Activated CD8-positive, alpha-beta T cell treated with anti-CD3 and anti-CD28 coated beads, Interleukin-2, amount 10 ng/mL, durations not matched to agents 7 days and 5 days (primary cell): Measurements from ENCODE around the gene IFITM2. TPM values are rescaled to one million over a fixed set of nuclear protein-coding genes. Genes with fewer than 3 reads are reported as not detected.
A peak's percentile ranks its signal among the peaks of the same experiment; 100 is the strongest.

Experiments used
- ATAC-seq: fragments of 150-1000 bp; cut with Tn5 transposase; one replicate; pipeline ENCODE4 v1.10.0; 2021; ENCODE audit warnings: moderate library complexity
- CTCF ChIA-PET: fragments of 350-600 bp; sonication (Branson Sonifier 250); formaldehyde crosslinking; loops from one replicate; lab custom pipeline; 2021; ENCODE audit warnings: antibody characterized with exemption; lab: Charles Lee
- POLR2A ChIA-PET: fragments of 350-600 bp; sonication (Branson Sonifier 250); formaldehyde crosslinking; loops from one replicate; lab custom pipeline; 2021; ENCODE audit warnings: antibody characterized with exemption; lab: Charles Lee
- DNase-seq: peaks from one replicate; pipeline ENCODE4 v3.0.0-alpha.2; 2020
- H3K27ac Mint-ChIP-seq: one replicate; pipeline ENCODE4 v1.8.0; 2021; ENCODE audit warnings: mild to moderate bottlenecking, mixed read lengths
- H3K27me3 Mint-ChIP-seq: one replicate; pipeline ENCODE4 v1.8.0; 2021; ENCODE audit warnings: low read depth, mixed read lengths
- H3K36me3 Mint-ChIP-seq: one replicate; pipeline ENCODE4 v1.8.0; 2021; ENCODE audit warnings: low read depth, mixed read lengths
- H3K4me1 Mint-ChIP-seq: one replicate; pipeline ENCODE4 v1.8.0; 2021; ENCODE audit warnings: low read depth, mixed read lengths
- H3K4me3 Mint-ChIP-seq: one replicate; pipeline ENCODE4 v1.8.0; 2021; ENCODE audit warnings: mild to moderate bottlenecking, mixed read lengths
- H3K9me3 Mint-ChIP-seq: one replicate; pipeline ENCODE4 v1.8.0; 2022; ENCODE audit warnings: mixed read lengths; ENCODE audit not compliant: insufficient read depth
- total RNA-seq, 2 experiments: library from RNA; stranded (reverse); gene quantifications; one replicate each; pipeline ENCODE4 v1.2.3, GENCODE V29; 2021

IFITM2 gene
- total RNA-seq, 2 experiments from 2014 or later: 2,197 to 2,304 TPM

DNA sequence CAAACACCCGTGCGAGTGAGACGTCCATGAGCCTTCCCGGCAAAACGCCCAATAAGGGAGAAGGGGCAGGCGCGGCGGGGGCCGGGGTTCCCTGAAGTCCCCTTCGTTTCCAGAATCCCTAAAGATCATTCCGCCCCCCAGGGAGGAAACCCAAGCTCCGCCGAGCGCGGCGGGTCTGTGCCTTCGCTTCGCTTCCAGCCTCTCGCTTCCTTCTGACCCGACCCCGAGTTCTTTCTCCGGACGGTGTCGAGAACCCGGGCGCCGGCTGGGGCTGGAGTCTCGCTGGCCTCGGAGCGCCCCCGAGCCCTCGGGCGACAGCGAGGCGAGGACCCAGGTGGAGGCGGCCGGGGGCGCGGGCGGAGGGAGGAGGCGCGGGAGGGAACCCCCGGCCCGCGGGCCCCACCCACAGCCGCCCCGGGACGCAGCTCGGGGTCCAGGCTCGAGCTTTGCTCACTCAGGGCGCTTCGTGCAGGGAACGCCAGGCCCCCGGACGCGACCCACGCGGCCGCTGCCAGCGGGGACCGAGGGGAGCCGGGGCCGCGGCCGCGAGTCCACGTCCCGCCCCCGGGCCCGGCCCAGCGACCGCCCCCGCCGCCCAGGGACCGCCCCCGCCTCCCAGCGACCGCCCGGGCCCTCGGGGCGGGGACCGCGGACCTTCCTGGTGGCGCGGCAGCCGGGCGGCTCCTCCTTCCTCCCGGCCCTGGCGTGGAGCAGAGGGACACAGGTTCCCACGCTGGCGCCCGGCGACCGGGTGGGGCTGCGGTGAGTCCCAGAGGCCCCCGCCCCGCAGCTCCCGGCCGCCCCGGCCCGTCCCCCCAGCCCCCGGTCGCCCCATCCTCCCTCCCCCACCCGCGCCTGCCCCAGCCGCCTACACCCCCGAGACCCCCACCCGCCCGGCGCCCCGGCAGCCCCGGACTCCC is 18.9 kb upstream of the IFITM2 start, which contains the start of gene PGGHG:
PGGHG (plus strand) TSS at position 649 of the 920 bp plus-strand sequence. CDS start 691 bp downstream, outside the sequence.
- H3K4me1 Mint-ChIP-seq: peaks cover 61% of the 10 kb centered on the region
- H3K27ac Mint-ChIP-seq: peak within 1 kb of the TSS; percentile 97
- H3K9me3 Mint-ChIP-seq: no peaks in the 10 kb centered on the region
- peaks cover 69% of the 10 kb centered on the region for H3K36me3 Mint-ChIP-seq
- ATAC-seq (peak; percentile 51), DNase-seq (peak; percentile 80)
- ChIA-PET POLR2A (interaction anchor here (0.6 to 10.0 kb wide), 20 partner anchors 8 to 119 kb away, joined by 3 to 97 read pairs (median 8); partner anchors contain the start of genes BET1L, IFITM1, IFITM2 and IFITM5), CTCF (interaction anchor here (1.0 to 7.1 kb wide), 9 partner anchors 10 to 39 kb away, joined by 3 to 76 read pairs (median 5); partner anchors contain the start of gene NLRP6)
- H3K27me3 Mint-ChIP-seq: peaks cover 2% of the 10 kb centered on the region
- H3K4me3 Mint-ChIP-seq: peak within 1 kb of the TSS; percentile 94

DNA sequence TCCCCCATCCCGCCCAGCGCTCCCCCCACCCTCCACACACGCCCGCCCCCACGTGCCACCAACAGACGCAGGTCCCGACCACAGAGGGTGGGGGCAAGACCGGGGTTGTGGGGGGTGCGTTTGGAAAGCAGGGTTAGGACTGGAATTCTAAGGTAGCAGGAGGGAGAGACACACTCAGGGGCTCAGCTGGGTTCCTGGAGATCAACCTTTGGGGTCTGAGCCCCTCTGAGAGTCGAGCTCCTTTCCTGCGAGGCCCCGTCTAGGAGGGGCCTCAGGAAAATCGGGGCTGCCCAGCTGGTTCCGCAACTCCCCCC is 18.3 kb upstream of the IFITM2 start:
- CTCF ChIA-PET: interaction anchor here (1.0 to 7.1 kb wide), 5 partner anchors 16 to 39 kb away, joined by 3 to 76 read pairs (median 5); no protein-coding TSS in a partner anchor
- H3K4me3 Mint-ChIP-seq: peak overlapping the region; percentile 88
- DNase-seq (peak; percentile 65), ATAC-seq (peak; percentile 0)
- peak overlapping the region; percentile 93 for H3K27ac Mint-ChIP-seq
- no peaks in the 10 kb centered on the region for H3K9me3 Mint-ChIP-seq
- H3K4me1 Mint-ChIP-seq: peaks cover 66% of the 10 kb centered on the region
- POLR2A ChIA-PET: interaction anchor here (0.6 to 10.0 kb wide), 12 partner anchors 9 to 72 kb away, joined by 3 to 97 read pairs (median 27); partner anchors contain the start of genes IFITM1, IFITM2, IFITM5 and NLRP6
- H3K27me3 Mint-ChIP-seq: peaks cover 2% of the 10 kb centered on the region
- peaks cover 71% of the 10 kb centered on the region for H3K36me3 Mint-ChIP-seq

DNA sequence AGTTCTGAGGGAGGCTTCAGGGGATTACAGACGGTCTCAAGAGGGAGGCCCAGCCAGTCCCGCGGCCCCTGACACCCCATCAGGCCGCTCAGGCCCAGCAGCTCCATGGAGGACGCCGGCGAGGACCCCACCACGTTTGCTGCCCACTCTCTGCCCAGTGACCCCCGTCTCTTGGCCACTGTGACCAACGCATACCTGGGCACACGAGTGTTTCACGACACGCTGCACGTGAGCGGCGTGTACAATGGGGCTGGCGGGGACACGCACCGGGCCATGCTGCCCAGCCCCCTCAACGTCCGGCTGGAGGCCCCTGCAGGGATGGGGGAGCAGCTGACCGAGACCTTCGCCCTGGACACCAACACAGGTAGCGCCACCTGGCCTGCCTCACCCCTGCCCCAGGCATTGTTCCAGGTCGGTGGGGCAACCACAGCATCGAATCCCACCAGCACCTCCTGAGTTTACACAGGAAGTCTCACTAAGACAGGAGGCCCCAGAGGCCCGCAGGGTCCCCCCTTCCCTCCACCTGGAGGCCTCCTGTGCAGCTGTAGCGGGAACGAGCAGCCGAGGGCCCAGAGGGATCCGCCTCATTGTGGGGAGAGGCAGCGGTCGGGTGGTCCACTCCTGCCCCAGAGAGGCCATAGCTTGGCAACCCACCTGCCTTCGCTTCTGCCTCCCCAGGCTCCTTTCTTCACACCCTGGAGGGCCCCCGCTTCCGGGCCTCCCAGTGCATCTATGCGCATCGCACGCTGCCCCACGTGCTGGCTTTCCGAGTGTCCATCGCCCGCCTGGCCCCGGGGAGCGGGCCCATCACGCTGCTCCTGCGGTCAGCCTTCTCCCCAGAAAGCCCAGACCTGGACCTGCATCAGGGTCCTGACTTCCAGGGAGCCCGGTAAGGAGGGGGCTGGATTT is 17.6 kb upstream of the IFITM2 start:
- peaks cover 71% of the 10 kb centered on the region for H3K4me1 Mint-ChIP-seq
- peak; percentile 54 for DNase-seq
- peak overlapping the region; percentile 88 for H3K4me3 Mint-ChIP-seq
- peak overlapping the region; percentile 93 for H3K27ac Mint-ChIP-seq
- peaks cover 73% of the 10 kb centered on the region for H3K36me3 Mint-ChIP-seq
- no peaks in the 10 kb centered on the region for H3K9me3 Mint-ChIP-seq
- H3K27me3 Mint-ChIP-seq: peaks cover 2% of the 10 kb centered on the region
- ChIA-PET CTCF (interaction anchor here (0.8 to 7.1 kb wide), 7 partner anchors 16 to 75 kb away, joined by 3 to 76 read pairs (median 3); no protein-coding TSS in a partner anchor), POLR2A (interaction anchor here (0.6 to 10.0 kb wide), 12 partner anchors 9 to 72 kb away, joined by 3 to 97 read pairs (median 27); partner anchors contain the start of genes IFITM1, IFITM2, IFITM5 and NLRP6)
- ATAC-seq: peak; percentile 5

DNA sequence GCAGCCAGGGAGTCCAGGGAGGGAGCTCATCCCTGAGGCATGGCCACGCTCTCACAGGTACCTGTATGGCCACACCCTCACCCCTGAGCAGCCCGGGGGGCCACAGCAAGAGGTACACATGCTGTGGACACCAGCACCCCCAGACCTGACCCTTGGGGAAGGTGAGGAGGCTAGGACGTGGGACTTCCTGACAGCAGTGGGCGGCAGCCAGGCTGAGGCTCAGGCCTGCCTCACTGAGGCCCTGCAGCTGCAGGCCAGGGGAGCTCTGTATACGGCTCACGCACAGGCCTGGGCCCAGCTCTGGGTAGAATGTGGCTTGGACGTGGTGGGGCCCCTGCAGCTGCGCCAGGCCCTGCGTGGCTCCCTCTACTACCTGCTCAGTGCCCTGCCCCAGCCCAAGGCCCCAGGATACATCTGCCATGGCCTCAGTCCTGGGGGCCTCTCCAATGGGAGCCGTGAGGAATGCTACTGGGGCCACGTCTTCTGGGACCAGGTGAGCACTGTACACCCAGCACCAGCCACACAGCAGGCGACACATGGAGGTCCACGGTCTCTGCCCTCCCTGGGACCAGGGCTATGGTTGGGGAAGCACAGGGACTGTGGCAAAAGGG is 16.9 kb upstream of the IFITM2 start:
- peak overlapping the region; percentile 93 for H3K27ac Mint-ChIP-seq
- H3K27me3 Mint-ChIP-seq: peaks cover 2% of the 10 kb centered on the region
- peaks cover 71% of the 10 kb centered on the region for H3K4me1 Mint-ChIP-seq
- ChIA-PET POLR2A (interaction anchor here (0.6 to 10.0 kb wide), 8 partner anchors 9 to 64 kb away, joined by 3 to 97 read pairs (median 38); partner anchors contain the start of genes IFITM1, IFITM2, IFITM5 and NLRP6), CTCF (interaction anchor here (0.8 to 7.1 kb wide), 5 partner anchors 15 to 74 kb away, joined by 3 to 76 read pairs (median 5); no protein-coding TSS in a partner anchor)
- H3K36me3 Mint-ChIP-seq: peaks cover 73% of the 10 kb centered on the region
- DNase-seq (peak; percentile 28), ATAC-seq (no peak)
- H3K4me3 Mint-ChIP-seq: peak overlapping the region; percentile 88
- no peaks in the 10 kb centered on the region for H3K9me3 Mint-ChIP-seq

DNA sequence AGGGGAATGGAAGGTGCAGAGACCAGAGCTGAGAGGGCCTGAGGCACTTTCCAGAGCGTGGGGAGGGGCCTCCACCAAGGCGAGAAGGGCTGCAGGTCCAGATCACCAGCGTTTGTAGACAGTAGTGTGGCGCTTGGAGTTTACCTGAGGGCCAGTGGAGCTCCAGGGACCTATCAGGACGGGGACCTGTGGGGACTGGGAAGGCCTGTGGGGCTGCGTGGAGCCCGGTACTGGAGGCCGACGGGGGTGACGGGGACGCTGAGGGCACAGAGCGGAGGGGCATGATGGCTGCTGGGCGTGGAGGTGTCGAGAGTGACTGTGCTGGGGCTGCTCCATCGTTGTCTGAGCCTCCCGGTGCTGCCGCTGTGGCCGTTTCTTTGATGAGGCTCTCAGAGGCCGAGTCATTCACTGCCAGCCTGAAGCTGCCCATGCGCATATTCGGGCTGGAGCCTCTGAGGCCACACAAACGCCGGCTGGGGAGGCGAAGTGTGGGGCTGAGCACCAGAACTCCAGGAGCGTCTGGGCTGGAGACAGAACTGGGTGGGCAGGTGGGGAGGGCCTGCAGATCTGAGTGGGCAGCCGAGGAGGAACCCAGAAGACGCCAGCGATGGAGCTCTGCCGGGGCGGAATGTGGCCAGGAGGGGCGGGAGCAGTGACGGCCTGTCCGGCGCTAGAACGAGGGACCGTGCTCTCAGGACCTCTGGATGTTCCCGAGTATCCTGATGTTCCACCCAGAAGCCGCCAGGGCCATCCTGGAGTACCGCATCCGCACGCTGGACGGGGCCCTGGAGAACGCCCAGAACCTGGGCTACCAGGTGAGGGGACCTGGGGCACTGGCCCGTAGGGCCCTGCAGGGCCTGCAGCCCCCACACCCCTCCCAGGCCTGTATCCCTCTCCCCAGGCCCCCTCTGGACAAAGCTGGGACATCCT is 16.1 kb upstream of the IFITM2 start:
- H3K27me3 Mint-ChIP-seq: peaks cover 2% of the 10 kb centered on the region
- DNase-seq (no peak), ATAC-seq (no peak)
- peak overlapping the region; percentile 93 for H3K27ac Mint-ChIP-seq
- H3K4me1 Mint-ChIP-seq: peaks cover 70% of the 10 kb centered on the region
- no peaks in the 10 kb centered on the region for H3K9me3 Mint-ChIP-seq
- H3K36me3 Mint-ChIP-seq: peaks cover 75% of the 10 kb centered on the region
- CTCF ChIA-PET: interaction anchor here (1.0 to 7.1 kb wide), 2 partner anchors 18 to 42 kb away, joined by 3 to 76 read pairs; no protein-coding TSS in a partner anchor
- H3K4me3 Mint-ChIP-seq: peak overlapping the region; percentile 88
- POLR2A ChIA-PET: interaction anchor here (1.5 to 10.0 kb wide), 7 partner anchors 8 to 41 kb away, joined by 5 to 97 read pairs (median 41); partner anchors contain the start of genes IFITM1, IFITM5 and NLRP6

DNA sequence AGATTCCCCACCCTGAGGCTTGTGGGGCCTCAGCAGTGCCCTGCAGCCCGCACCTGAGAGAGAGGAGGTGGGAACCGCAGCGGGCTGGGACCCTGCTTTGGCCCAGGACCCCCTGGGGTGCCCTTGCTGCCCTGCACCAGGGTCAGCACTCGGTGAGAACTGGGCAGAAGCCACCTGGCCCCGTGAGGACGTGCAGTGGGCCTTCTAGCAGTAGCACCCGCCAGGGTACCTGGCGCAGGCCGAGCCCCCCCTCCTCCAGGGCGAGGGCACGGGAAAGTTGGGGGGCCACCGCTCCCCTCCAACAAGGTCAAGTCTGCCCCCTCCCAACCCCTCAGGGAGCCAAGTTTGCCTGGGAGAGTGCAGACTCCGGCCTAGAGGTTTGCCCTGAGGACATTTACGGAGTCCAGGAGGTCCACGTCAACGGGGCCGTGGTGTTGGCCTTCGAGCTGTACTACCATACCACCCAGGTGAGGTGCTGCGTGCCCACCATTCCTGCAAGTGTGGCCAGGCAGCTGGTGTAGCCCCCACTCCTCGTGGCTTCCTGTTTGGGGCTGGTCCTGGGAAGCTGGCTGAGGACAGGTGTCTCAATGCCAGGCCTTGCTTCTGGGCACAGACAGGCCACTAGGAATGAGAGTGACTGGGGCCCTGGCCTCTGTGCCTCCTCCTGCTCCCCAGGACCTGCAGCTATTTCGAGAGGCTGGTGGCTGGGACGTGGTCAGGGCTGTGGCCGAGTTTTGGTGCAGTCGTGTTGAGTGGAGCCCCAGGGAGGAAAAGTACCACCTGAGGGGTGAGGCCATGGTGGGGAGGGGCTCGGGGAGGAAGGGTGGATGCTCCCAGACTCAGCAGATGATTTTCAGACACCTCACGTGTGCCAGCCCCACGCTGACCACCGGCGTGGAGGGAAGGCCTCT is 15.2 kb upstream of the IFITM2 start:
- ATAC-seq (no peak), DNase-seq (no peak)
- peaks cover 77% of the 10 kb centered on the region for H3K36me3 Mint-ChIP-seq
- POLR2A ChIA-PET: interaction anchor here (1.0 to 10.0 kb wide), 5 partner anchors 7 to 42 kb away, joined by 3 to 97 read pairs (median 41); partner anchors contain the start of genes IFITM5 and NLRP6
- peaks cover 72% of the 10 kb centered on the region for H3K4me1 Mint-ChIP-seq
- peak overlapping the region; percentile 88 for H3K4me3 Mint-ChIP-seq
- CTCF ChIA-PET: interaction anchor here (7.1 kb wide), 1 partner anchor 43 kb away, joined by 76 read pairs; no protein-coding TSS in a partner anchor
- H3K9me3 Mint-ChIP-seq: no peaks in the 10 kb centered on the region
- no peaks in the 10 kb centered on the region for H3K27me3 Mint-ChIP-seq
- H3K27ac Mint-ChIP-seq: peak overlapping the region; percentile 77

DNA sequence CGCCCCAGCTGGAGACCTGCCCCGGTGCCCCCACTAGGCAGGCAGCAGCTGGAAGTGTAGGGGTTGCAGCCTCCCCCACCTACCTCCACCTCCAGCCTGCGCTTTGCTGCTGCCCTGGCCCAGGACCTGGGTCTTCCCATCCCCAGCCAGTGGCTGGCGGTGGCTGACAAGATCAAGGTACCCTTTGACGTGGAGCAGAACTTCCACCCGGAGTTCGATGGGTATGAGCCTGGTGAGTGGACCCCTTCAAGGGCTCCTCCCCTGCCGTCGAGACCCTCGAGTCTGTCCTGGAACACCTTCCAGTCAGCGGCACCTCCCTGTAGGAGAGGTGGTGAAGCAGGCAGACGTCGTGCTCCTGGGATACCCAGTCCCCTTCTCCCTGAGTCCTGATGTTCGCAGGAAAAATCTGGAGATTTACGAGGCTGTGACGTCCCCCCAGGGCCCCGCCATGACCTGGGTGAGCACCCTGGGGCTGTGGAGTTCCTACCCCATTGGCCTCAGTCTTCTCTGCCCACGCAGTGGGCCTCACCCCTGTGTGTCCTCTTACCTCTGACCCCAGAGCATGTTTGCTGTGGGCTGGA is 14.3 kb upstream of the IFITM2 start:
- Mint-ChIP-seq H3K27ac (no peak overlapping the region), H3K4me3 (peak overlapping the region; percentile 88), H3K9me3 (no peaks in the 10 kb centered on the region), H3K4me1 (peaks cover 75% of the 10 kb centered on the region), H3K36me3 (peaks cover 69% of the 10 kb centered on the region), H3K27me3 (no peaks in the 10 kb centered on the region)
- no peak for ATAC-seq
- ChIA-PET POLR2A (interaction anchor here (1.0 to 10.0 kb wide), 3 partner anchors 13 to 23 kb away, joined by 3 to 97 read pairs (median 41); partner anchors contain the start of gene NLRP6), CTCF (interaction anchor here (1.0 to 2.3 kb wide), 2 partner anchors 11 to 43 kb away, joined by 3 to 11 read pairs; no protein-coding TSS in a partner anchor)
- no peak for DNase-seq

DNA sequence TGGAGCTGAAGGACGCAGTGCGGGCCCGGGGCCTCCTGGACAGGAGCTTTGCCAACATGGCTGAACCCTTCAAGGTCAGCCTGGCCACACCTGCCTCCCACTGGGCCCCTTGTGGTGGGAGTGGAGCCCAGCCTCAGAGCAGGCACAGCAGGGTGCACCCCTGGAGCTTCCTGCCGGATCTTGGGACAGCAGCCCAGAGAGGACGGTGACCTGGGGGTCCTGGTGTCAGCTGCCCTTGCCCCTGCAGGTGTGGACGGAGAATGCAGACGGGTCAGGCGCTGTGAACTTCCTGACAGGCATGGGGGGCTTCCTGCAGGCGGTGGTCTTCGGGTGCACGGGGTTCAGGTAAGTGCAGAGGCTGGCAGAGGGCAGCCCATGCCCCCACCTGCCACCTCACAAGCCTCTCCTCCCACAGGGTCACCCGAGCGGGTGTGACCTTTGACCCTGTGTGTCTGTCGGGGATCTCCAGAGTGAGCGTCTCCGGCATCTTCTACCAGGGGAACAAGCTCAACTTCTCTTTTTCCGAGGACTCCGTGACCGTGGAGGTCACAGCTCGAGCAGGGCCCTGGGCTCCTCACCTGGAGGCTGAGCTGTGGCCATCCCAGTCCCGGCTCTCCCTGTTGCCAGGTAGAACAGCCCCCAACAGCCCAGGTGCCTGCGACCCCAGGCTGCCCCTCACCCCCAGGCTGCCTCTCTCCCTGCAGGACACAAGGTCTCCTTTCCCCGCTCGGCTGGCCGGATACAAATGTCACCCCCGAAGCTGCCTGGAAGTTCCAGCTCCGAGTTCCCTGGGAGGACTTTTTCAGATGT is 13.6 kb upstream of the IFITM2 start:
- ATAC-seq (no peak), DNase-seq (no peak)
- Mint-ChIP-seq H3K9me3 (no peaks in the 10 kb centered on the region), H3K4me3 (peak overlapping the region; percentile 88), H3K27ac (peak overlapping the region; percentile 81), H3K27me3 (no peaks in the 10 kb centered on the region), H3K4me1 (peaks cover 82% of the 10 kb centered on the region), H3K36me3 (peaks cover 69% of the 10 kb centered on the region)
- ChIA-PET CTCF (interaction anchor here (0.9 to 2.3 kb wide), 4 partner anchors 11 to 155 kb away, joined by 3 to 11 read pairs (median 4); no protein-coding TSS in a partner anchor), POLR2A (interaction anchor here (0.7 to 10.0 kb wide), 4 partner anchors 14 to 26 kb away, joined by 3 to 97 read pairs (median 22); partner anchors contain the start of gene NLRP6)
